Endothelial cell of umbilical vein (primary cell): Measurements from ENCODE around the gene MANF.

ENCODE experiments used
- FOS ChIP-seq: IDR thresholded peaks from 2 replicates; pipeline ENCODE4 v1.6.1; 2011; ENCODE audit warnings: mild to moderate bottlenecking, low read length, moderate library complexity, borderline replicate concordance; ENCODE audit not compliant: insufficient read depth
- GATA2 ChIP-seq: IDR thresholded peaks from 2 replicates; pipeline ENCODE4 v1.7.0; 2011; ENCODE audit warnings: low read depth, mild to moderate bottlenecking, moderate library complexity, mixed read lengths, low read length; ENCODE audit not compliant: insufficient read length, insufficient read depth
- JUN ChIP-seq: IDR thresholded peaks from 2 replicates; pipeline ENCODE4 v1.6.1; 2011; ENCODE audit warnings: borderline replicate concordance, low read depth; ENCODE audit not compliant: insufficient read length, insufficient read depth
- MYC ChIP-seq: IDR thresholded peaks from one replicate; pipeline ENCODE4 v1.6.1; 2011; ENCODE audit warnings: mild to moderate bottlenecking, low read depth, low read length
- POLR2A ChIP-seq: IDR thresholded peaks from 2 replicates; pipeline ENCODE4 v1.6.1; 2012; ENCODE audit warnings: low read depth, mild to moderate bottlenecking, control low read depth, low read length
- POLR2AphosphoS5 ChIP-seq: IDR thresholded peaks from 2 replicates; pipeline ENCODE4 v1.6.1; 2012; ENCODE audit warnings: low read depth, mild to moderate bottlenecking, control low read depth, low read length, moderate library complexity; ENCODE audit not compliant: insufficient read depth
- TF ChIP-seq, protein P1 (sequence below), 2 donors: IDR thresholded peaks; 1 replicate in 1 of 2; 2 replicates in 1 of 2; pipeline ENCODE4 v1.5.1; 2011; ENCODE audit warnings: low read length in 2 of 2, mild to moderate bottlenecking in 2 of 2, moderate library complexity in 2 of 2, control low read depth in 1 of 2, inconsistent platforms in 1 of 2, low read depth in 1 of 2; ENCODE audit not compliant: insufficient read depth in 1 of 2; ENCODE audit errors: extremely low read depth in 1 of 2
- TF ChIP-seq, protein P2 (sequence below): IDR thresholded peaks from 2 replicates; pipeline ENCODE4 v1.6.1; 2011; ENCODE audit not compliant: insufficient read depth, insufficient read length

- TF ChIP-seq, protein P1, sequence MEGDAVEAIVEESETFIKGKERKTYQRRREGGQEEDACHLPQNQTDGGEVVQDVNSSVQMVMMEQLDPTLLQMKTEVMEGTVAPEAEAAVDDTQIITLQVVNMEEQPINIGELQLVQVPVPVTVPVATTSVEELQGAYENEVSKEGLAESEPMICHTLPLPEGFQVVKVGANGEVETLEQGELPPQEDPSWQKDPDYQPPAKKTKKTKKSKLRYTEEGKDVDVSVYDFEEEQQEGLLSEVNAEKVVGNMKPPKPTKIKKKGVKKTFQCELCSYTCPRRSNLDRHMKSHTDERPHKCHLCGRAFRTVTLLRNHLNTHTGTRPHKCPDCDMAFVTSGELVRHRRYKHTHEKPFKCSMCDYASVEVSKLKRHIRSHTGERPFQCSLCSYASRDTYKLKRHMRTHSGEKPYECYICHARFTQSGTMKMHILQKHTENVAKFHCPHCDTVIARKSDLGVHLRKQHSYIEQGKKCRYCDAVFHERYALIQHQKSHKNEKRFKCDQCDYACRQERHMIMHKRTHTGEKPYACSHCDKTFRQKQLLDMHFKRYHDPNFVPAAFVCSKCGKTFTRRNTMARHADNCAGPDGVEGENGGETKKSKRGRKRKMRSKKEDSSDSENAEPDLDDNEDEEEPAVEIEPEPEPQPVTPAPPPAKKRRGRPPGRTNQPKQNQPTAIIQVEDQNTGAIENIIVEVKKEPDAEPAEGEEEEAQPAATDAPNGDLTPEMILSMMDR (IDR thresholded peaks at IDR 0.05; ENCODE audit: extremely low read depth in 1 of 2, insufficient read depth in 1 of 2, low read depth in 1 of 2, low read length in 2 of 2) = peak in 1 of 2 donors; percentile 26
- TF ChIP-seq MYC (no peak), POLR2A (no peak), GATA2 (no peak), POLR2AphosphoS5 (no peak), JUN (no peak), FOS (no peak)
- TF ChIP-seq, protein P2, sequence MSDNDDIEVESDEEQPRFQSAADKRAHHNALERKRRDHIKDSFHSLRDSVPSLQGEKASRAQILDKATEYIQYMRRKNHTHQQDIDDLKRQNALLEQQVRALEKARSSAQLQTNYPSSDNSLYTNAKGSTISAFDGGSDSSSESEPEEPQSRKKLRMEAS = no peak
Measured at GRCh38 chr3:51388286-51389029, 3.4 kb downstream of the MANF start.
